Neuronal stem cell (in vitro differentiated cells): ENCODE results near the gene SEPTIN3.

Source experiments
- DNase-seq: peaks from one replicate; pipeline ENCODE4 v3.0.0-alpha.2; 2013; ENCODE audit warnings: low spot score
- H2AFZ ChIP-seq: one replicate; pipeline ENCODE4 v1.6.1; 2013; ENCODE audit warnings: mild to moderate bottlenecking, low read length, inconsistent platforms
- H2AK5ac ChIP-seq: 2 replicates; pipeline ENCODE4 v1.6.1; 2013; ENCODE audit warnings: low read depth, mild to moderate bottlenecking, inconsistent platforms, low read length, moderate library complexity, mixed read lengths
- H2BK120ac ChIP-seq: 2 replicates; pipeline ENCODE4 v1.6.1; 2013; ENCODE audit warnings: low read depth, mild to moderate bottlenecking, inconsistent platforms, low read length, moderate library complexity, mixed read lengths
- H2BK12ac ChIP-seq: one replicate; pipeline ENCODE4 v1.6.1; 2013; ENCODE audit warnings: low read length, inconsistent platforms
- H2BK15ac ChIP-seq: 2 replicates; pipeline ENCODE4 v1.6.1; 2013; ENCODE audit warnings: mild to moderate bottlenecking, low read length, inconsistent platforms, mixed read lengths
- H2BK5ac ChIP-seq: one replicate; pipeline ENCODE4 v1.6.1; 2013; ENCODE audit warnings: inconsistent platforms, mild to moderate bottlenecking, low read length, moderate library complexity
- H3K14ac ChIP-seq: one replicate; pipeline ENCODE4 v1.6.1; 2013; ENCODE audit warnings: low read length, inconsistent platforms
- H3K18ac ChIP-seq: 2 replicates; pipeline ENCODE4 v1.6.1; 2013; ENCODE audit warnings: low read length, inconsistent platforms
- H3K23ac ChIP-seq: 2 replicates; pipeline ENCODE4 v1.6.1; 2013; ENCODE audit warnings: low read depth, mild to moderate bottlenecking, mixed read lengths, low read length, inconsistent platforms; ENCODE audit not compliant: poor library complexity
- H3K27ac ChIP-seq: replicated peaks from 3 replicates; pipeline ENCODE4 v1.5.1; 2013; ENCODE audit warnings: low read length, inconsistent platforms
- H3K27me3 ChIP-seq, 3 experiments: 2 replicates each; pipeline ENCODE4 v1.6.1; 2013; ENCODE audit warnings: low read length in 3 of 3, mild to moderate bottlenecking in 2 of 3, inconsistent platforms in 1 of 3, low read depth in 1 of 3, mixed read lengths in 1 of 3, moderate library complexity in 1 of 3; ENCODE audit not compliant: control insufficient read depth in 3 of 3, insufficient read depth in 3 of 3
- H3K36me3 ChIP-seq, 2 donors: replicated peaks in 1 of 2; 2 replicates each; pipeline ENCODE4 v1.6.1; 2013; ENCODE audit warnings: low read length in 2 of 2; ENCODE audit not compliant: control insufficient read depth in 2 of 2, insufficient read depth in 2 of 2
- H3K4ac ChIP-seq: 2 replicates; pipeline ENCODE4 v1.6.1; 2013; ENCODE audit warnings: inconsistent platforms, mild to moderate bottlenecking, low read length, moderate library complexity
- H3K4me1 ChIP-seq, 2 donors: 1 replicate in 1 of 2; 2 replicates in 1 of 2; pipeline ENCODE4 v1.6.1; 2013; ENCODE audit warnings: low read length in 2 of 2, low read depth in 1 of 2; ENCODE audit not compliant: control insufficient read depth in 2 of 2, insufficient read depth in 1 of 2
- H3K4me2 ChIP-seq: one replicate; pipeline ENCODE4 v1.6.1; 2013; ENCODE audit warnings: mild to moderate bottlenecking, low read length, inconsistent platforms; ENCODE audit not compliant: insufficient read depth, poor library complexity, severe bottlenecking
- H3K4me3 ChIP-seq, 2 donors: 2 replicates each; pipeline ENCODE4 v1.5.1; 2013; ENCODE audit warnings: low read length in 2 of 2, mild to moderate bottlenecking in 2 of 2, inconsistent platforms in 1 of 2, moderate library complexity in 1 of 2
- H3K79me1 ChIP-seq: one replicate; pipeline ENCODE4 v1.6.1; 2013; ENCODE audit warnings: low read depth, mild to moderate bottlenecking, inconsistent platforms, low read length, moderate library complexity
- H3K9ac ChIP-seq: one replicate; pipeline ENCODE4 v1.6.1; 2013; ENCODE audit warnings: mild to moderate bottlenecking, low read depth, low read length, inconsistent platforms; ENCODE audit not compliant: poor library complexity
- H3K9me3 ChIP-seq, 2 donors: replicated peaks in 1 of 2; 2 replicates each; pipeline versions ENCODE3 to v1.6.1; 2013; ENCODE audit warnings: low read length in 2 of 2, mild to moderate bottlenecking in 2 of 2, inconsistent platforms in 1 of 2, low read depth in 1 of 2, mixed read lengths in 1 of 2, moderate library complexity in 1 of 2; ENCODE audit not compliant: control insufficient read depth in 2 of 2, insufficient read depth in 1 of 2
- H4K8ac ChIP-seq: one replicate; pipeline ENCODE4 v1.6.1; 2013; ENCODE audit warnings: low read depth, mild to moderate bottlenecking, inconsistent platforms, low read length, moderate library complexity
- H4K91ac ChIP-seq: one replicate; pipeline ENCODE4 v1.6.1; 2013; ENCODE audit warnings: low read length, low read depth, mild to moderate bottlenecking, inconsistent platforms; ENCODE audit not compliant: poor library complexity
- WGBS, 2 donors: extraction: QIAGEN DNeasy Blood & Tissue Kit; methylation state at CpG; one replicate each; pipeline ENCODE4 v1.1.7; 2013; ENCODE audit warnings: missing lambda C conversion rate in 2 of 2, mixed read lengths in 1 of 2; ENCODE audit not compliant: insufficient read length in 2 of 2, insufficient replicate concordance in 1 of 2; ENCODE audit errors: extremely low coverage in 2 of 2; 5-methylcytosine and 5-hydroxymethylcytosine counted together

SEPTIN3 gene

DNA sequence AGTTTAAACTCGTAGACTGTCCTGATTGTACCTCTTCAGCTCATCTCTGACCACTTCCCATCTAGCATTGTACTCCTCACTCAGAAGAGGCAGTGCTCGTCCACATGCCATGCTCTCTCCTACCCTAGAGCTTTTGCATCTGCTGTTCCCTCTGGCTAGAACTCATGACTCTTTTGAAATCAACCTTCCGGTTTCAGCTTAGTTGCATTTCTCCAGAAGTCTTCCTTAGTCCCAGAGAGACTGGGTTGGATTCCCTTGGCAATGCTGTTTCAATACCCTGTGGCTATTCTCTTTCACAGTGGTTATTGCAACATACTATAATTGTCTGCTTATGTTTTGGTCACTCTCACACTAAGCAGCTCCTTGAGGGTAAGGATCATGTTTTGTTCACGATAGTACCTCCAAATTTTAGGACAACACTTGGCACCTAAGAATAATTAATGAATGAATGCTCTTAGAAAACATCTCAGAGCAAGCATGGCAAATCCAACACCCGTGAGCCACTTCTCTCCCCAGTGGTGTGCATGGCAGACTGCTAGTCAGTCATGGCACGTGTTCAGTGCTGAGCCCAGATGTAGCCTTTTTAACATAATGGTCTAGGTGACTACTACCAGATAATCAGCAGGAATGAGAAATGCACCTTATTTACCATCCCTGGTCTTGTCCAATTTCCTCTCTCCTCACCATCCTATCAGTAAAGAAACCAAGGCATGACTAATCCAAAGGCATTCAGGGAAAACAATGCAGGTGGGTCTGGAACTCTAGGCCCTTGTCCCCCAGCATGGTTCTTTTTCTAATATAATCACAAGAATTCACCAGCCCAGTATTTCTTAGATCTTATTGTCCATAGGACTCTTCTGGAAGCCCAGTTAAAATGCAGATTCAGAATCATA lies 14.5 kb downstream of the SEPTIN3 start:
- no peak overlapping the region for H4K91ac ChIP-seq
- H2BK12ac ChIP-seq, result no peak overlapping the region
- no peak overlapping the region for H2AK5ac ChIP-seq
- H3K36me3 ChIP-seq, result peaks cover 8 to 61% of the 10 kb centered on the region in 2 donors
- no peak overlapping the region for H2BK5ac ChIP-seq
- peaks cover 0 to 3% of the 10 kb centered on the region in 2 donors for H3K4me1 ChIP-seq
- H3K79me1 ChIP-seq, result no peaks in the 10 kb centered on the region
- no peak overlapping the region for H3K18ac ChIP-seq
- H3K4me3 ChIP-seq, result no peak overlapping the region
- no peak overlapping the region for H3K9ac ChIP-seq
- H4K8ac ChIP-seq, result no peak overlapping the region
- H2AFZ ChIP-seq, result no peak overlapping the region
- WGBS, 2 donors, result no CpG with 5 or more reads among the region's 6 CpGs
- H3K4me2 ChIP-seq, result no peak overlapping the region
- no peak for DNase-seq
- H3K27ac ChIP-seq, result no peak overlapping the region
- no peak overlapping the region for H3K23ac ChIP-seq
- no peak overlapping the region for H3K4ac ChIP-seq
- no peaks in the 10 kb centered on the region for H3K27me3 ChIP-seq
- no peak overlapping the region for H3K14ac ChIP-seq
- H3K9me3 ChIP-seq, result no peaks in the 10 kb centered on the region
- no peak overlapping the region for H2BK120ac ChIP-seq
- no peak overlapping the region for H2BK15ac ChIP-seq

DNA sequence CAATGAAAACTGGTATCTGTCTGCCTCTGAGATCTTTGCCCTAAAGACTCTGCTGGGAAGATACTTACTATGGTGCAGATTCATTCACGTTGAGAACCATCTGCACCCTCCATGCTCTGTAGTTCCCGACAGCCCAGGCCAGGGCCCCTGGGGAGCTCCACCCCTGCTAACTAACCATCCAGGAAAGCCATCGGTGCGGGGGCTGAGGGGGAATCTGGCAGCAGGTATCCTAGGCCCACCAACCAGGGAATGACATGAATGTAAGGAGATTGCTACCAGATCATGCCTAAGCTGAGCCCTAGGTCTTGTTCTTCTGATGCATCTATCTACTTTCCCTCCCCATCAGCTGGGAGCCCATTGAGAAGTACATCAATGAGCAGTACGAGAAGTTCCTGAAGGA lies 18.0 kb downstream of the SEPTIN3 start:
- Histone ChIP-seq H2BK5ac (no peak overlapping the region), H3K23ac (no peak overlapping the region), H2AK5ac (no peak overlapping the region), H2BK120ac (no peak overlapping the region), H3K4me2 (no peak overlapping the region), H4K91ac (no peak overlapping the region), H2AFZ (no peak overlapping the region), H3K4ac (no peak overlapping the region), H3K14ac (no peak overlapping the region), H2BK12ac (no peak overlapping the region), H2BK15ac (no peak overlapping the region), H3K27me3 (no peaks in the 10 kb centered on the region), H3K9me3 (no peaks in the 10 kb centered on the region), H3K36me3 (peaks cover 20 to 79% of the 10 kb centered on the region in 2 donors), H4K8ac (no peak overlapping the region), H3K4me1 (peaks cover 0 to 3% of the 10 kb centered on the region in 2 donors), H3K4me3 (no peak overlapping the region), H3K79me1 (no peaks in the 10 kb centered on the region), H3K9ac (no peak overlapping the region), H3K18ac (no peak overlapping the region), H3K27ac (no peak overlapping the region)
- no CpG with 5 or more reads among the region's 5 CpGs for WGBS, 2 donors
- no peak for DNase-seq

DNA sequence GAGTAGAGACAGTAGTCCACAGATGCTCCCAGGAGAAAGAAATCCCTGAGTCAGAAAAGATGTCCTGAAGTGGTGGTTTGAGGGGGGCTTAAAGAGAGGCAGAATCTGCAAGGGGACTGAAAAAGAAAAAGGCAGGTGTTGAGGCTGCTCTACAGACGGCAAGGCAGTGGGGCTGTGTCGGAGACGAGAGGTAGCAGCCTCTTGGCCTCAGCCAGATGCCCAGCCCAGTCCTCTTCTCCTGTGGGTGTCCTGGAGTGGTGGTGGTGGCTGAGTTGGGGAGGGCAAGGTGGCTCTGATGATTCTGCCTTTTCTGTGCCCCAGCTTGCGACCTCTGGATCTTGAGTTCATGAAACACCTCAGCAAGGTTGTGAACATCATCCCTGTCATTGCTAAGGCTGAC lies 20.0 kb downstream of the SEPTIN3 start:
- no CpG with 5 or more reads among the region's 4 CpGs for WGBS, 2 donors
- DNase-seq, result no peak
- no peaks in the 10 kb centered on the region for H3K4me1 ChIP-seq
- no peaks in the 10 kb centered on the region for H3K9me3 ChIP-seq
- H3K9ac ChIP-seq, result no peak overlapping the region
- no peak overlapping the region for H4K8ac ChIP-seq
- no peak overlapping the region for H3K27ac ChIP-seq
- H4K91ac ChIP-seq, result no peak overlapping the region
- no peak overlapping the region for H2BK12ac ChIP-seq
- H3K79me1 ChIP-seq, result no peaks in the 10 kb centered on the region
- H2BK15ac ChIP-seq, result no peak overlapping the region
- H2AFZ ChIP-seq, result no peak overlapping the region
- no peaks in the 10 kb centered on the region for H3K27me3 ChIP-seq
- H2BK120ac ChIP-seq, result no peak overlapping the region
- no peak overlapping the region for H3K23ac ChIP-seq
- H3K4me2 ChIP-seq, result no peak overlapping the region
- H3K36me3 ChIP-seq, result peaks cover 29 to 82% of the 10 kb centered on the region in 2 donors
- H3K18ac ChIP-seq, result peak overlapping the region; percentile 38
- H3K4ac ChIP-seq, result no peak overlapping the region
- no peak overlapping the region for H3K4me3 ChIP-seq
- no peak overlapping the region for H2AK5ac ChIP-seq
- H2BK5ac ChIP-seq, result no peak overlapping the region
- no peak overlapping the region for H3K14ac ChIP-seq

DNA sequence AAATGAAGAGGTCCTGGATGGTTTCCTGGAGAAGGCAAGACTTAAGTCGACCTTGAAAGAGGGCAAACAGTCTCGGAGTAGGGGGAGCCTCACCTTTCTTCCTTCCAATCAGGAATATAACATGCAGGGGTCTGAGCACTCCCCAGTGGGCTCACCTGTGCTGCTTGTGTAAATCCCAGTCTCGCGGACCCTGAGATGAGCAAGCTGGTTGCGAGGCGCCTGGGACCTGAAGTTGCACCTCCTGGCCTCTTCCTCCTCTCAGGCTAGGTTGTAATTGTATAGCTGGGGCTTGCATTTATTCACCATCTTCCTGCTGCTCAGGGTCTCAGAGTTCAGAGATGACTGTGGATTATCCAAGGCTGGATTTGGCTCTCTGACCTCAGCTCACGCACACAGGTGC lies 21.9 kb downstream of the SEPTIN3 start:
- Histone ChIP-seq H3K4me3 (no peak overlapping the region), H3K4ac (no peak overlapping the region), H2AFZ (no peak overlapping the region), H3K9me3 (no peaks in the 10 kb centered on the region), H3K27ac (no peak overlapping the region), H3K23ac (no peak overlapping the region), H3K14ac (no peak overlapping the region), H2BK5ac (no peak overlapping the region), H2BK120ac (no peak overlapping the region), H4K8ac (no peak overlapping the region), H3K9ac (no peak overlapping the region), H3K27me3 (no peaks in the 10 kb centered on the region), H3K36me3 (peaks cover 37 to 89% of the 10 kb centered on the region in 2 donors), H2BK12ac (no peak overlapping the region), H3K18ac (no peak overlapping the region), H3K4me1 (no peaks in the 10 kb centered on the region), H2BK15ac (no peak overlapping the region), H3K4me2 (no peak overlapping the region), H4K91ac (no peak overlapping the region), H3K79me1 (no peaks in the 10 kb centered on the region), H2AK5ac (no peak overlapping the region)
- WGBS, 2 donors, result no CpG with 5 or more reads among the region's 7 CpGs
- DNase-seq, result no peak
